NCI-H345 treated with DMSO at 0.1 percent for 48 hours (cell line): ENCODE measurements around the gene FAM120A.

Source experiments
- DNase-seq: peaks from one replicate; lab custom pipeline; 2025; ENCODE audit not compliant: unreplicated experiment; lab: John Stamatoyannopoulos, UW

FAM120A gene

DNA sequence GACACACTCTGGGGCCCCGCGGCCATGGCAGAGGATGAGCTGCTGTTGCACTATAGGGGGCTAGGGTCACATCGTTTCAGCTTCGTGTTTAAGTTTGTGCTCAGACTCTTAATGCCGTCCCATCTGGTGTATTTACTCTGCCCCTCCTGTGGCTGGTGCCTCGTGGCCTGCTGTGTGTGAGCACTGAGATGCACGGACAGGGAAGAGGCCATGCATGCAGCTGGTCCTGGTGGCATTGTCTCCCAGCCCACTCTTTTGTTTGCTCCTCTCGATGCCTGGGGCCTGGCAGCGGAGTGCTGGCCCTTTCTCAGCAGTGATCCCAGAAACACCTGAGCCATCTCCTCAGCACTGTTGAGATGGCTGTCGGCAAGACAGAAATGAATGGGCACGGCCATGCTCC lies 94.9 kb downstream of the FAM120A start:
- peak; percentile 51 for DNase-seq

DNA sequence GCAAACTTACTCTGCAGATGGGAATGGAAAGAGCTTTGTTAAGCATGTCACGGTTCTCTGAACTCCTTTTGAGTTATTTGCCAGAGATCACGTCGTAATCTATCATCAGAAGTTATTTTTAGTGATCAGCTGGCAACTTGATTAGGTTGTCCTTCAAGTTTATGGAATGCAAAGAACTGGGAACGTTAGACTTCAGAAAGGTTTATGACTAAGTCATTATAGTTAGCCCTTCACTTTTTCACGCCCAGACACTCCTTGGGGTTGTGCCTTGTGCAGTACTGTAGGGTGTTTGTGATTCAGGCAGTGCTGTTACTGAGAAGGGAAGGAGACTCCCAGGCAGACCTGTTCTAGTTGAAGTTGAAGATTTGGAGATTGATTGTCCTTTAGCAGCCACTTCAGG lies 98.1 kb downstream of the FAM120A start:
- DNase-seq = no peak

DNA sequence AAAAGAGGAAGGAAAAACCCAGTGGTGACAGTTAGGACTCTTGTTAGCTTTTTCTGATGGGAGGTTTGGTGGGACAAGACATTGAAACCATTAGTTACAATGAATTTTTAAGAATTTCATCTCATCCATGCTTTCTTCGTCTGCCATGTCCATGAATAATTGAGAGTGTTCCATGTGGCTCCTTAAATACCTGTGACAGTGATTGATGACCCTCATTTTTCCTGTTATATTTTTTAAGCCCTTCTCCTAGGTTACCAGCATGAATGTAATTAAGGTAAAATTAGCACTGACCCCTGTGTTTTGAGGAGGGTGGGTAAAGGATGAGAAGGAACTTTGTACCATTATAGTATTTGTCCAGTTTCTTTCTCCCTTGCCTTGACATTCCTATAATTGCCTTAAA lies 101.4 kb downstream of the FAM120A start:
- DNase-seq = no peak

DNA sequence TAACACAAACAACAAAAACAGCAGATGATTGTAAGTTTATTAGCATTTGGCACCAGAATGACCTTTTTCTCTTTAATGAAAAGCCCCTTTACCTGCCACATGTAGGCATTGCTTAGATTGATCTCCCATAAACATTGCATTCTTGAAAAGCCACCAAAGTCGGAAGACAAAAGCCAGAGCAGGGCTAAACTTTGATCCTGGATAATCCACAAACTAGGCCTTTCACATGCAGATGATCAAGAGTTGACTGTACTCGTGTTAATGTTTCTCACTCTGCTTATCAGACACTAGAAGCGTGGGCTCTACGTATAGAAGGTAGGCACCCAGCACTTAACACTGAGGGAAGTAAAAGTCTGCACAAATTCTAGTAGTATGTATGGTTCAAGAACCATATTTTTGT lies 103.9 kb downstream of the FAM120A start:
- DNase-seq = no peak

DNA sequence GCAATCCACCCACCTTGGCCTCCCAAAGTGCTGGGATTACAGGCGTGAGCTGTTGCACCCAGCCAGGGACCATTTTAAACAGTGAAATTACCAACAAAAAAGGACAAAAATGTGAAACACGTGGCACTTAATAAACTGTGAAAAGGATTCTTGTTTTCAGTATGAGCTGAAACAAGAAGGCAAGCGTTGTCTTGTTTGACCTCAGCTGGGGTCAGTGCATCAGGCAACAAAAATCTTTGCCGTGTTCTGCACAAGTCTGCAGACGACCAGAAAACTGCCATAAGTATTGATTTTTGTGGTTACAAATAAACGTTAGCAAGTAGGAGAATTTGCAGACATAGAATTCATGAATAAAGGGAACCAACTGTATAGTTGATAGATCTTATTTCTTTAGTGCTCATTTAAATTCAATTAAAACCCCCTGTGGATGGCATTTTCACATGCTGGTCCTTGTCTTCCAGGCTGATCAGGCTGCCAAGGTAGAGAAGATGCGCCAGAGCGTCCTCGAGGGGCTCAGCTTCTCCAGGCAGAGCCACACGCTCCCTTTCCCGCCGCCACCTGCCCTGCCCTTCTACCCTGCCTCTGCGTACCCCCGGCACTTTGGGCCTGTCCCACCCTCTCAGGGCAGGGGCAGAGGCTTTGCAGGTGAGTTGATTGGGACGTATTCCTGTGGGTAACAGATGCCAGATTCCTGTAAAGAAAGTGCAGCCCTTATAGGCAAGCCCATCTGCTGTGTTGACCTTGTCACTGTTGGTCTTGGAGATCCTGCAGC lies 106.1 kb downstream of the FAM120A start:
- no peak for DNase-seq

DNA sequence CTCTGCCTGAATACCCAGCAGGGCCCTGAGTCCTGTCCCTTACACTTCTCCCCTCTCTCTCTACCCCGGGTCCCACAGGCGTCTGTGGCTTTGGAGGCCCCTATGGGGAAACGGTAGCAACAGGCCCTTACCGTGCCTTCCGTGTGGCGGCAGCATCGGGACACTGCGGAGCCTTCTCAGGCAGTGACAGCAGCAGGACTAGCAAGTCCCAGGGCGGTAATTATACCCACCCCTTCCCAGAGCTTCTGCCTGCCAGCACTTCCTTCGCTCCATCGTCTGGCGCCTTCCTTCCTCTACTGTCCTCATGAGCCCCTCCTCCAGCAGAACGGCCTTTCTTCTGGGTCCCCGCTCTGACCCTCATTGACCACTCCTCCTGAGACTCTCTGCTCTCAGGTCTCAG lies 107.0 kb downstream of the FAM120A start:
- no peak for DNase-seq

DNA sequence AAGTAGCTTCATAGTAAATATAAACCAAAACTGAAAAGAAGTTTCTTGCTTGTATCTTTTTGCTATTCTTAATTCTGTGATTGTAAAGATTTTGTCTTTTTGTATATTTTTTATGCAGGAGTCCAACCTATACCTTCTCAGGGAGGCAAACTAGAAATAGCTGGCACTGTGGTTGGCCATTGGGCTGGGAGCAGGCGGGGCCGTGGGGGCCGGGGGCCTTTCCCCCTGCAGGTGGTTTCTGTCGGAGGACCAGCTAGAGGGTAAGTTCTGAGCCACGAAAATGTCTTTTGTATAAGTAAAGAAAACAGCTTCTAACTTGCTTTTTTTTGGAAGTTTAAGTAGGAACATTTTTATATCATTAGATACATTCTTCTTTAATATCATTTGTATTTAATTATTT lies 109.5 kb downstream of the FAM120A start:
- no peak for DNase-seq

DNA sequence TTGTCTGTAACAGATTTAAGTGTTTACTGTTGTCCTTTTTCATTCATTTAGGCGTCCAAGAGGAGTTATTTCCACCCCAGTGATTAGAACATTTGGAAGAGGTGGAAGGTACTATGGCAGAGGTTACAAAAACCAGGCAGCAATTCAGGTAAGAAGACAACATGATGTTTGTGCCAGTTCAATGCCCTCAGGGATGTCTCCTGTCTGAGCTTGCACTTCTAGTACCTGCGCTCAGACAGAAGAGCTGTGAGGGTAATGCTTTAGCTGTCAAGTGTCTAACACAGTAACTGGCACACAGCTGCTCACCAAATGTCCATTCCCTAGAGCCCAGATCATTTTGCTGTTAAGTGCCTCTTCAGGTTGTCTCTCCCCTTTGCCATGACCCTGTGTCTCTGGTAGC lies 110.7 kb downstream of the FAM120A start:
- no peak for DNase-seq

DNA sequence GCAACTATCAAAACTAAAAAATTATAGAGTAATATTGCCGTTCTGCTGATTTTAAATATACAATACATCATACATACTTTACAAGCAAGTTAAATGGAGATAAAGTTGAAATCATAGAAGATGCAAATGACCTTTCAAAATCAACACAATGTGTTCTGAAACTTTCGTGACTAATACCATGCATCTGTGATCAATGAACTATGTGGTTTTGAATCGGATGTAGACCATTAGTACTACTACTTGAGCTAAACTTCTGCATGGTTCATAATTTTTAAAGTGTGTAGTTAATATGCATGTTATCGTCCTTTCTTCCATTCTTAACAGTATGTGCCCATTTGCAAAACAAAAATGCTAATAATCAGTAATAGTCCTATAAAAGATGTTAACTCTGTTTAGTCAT lies 113.6 kb downstream of the FAM120A start:
- no peak for DNase-seq

DNA sequence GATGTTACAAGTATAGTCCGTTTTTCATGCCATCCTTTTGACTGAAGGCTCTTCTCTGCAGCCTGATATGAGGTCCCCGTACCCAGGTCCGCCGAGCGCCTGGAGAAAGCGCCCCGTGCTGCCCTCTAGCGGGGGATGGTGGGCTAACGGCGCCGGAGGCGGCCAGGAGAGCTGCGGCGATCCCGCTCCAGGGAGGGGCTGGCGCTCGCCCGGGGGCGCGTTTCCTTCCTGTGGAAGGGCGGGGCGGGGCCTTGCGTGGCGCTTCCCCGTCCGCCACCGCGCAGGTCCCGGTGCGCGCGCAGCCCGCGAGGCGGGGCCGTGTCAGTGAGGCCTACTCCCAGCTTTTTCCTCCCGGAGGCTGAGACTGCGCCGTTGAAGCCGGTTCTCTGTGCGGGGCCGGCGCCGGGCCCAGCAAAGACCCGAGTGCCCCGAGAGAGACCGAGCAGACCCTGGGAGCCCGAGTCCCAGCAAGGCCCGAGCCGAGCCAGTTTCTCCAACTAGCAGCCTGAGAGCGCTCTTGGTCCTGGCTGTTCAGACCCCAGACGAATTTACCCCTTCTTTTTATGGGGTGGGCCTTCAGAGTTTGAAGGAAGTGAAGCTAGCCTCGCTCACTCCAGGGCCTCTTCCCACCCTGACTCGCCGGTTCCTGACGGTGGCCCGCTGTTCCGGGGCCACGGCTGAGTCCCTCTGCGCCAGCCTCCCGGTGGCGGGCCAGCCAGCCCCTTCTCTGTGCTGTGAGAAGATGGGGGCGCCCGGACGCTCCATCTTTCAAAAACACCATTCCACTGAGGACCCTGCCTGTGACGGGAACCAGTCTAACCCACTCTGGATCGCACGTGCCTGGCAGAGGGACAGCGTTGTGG lies 115.2 kb downstream of the FAM120A start:
- peak; percentile 82 for DNase-seq

DNA sequence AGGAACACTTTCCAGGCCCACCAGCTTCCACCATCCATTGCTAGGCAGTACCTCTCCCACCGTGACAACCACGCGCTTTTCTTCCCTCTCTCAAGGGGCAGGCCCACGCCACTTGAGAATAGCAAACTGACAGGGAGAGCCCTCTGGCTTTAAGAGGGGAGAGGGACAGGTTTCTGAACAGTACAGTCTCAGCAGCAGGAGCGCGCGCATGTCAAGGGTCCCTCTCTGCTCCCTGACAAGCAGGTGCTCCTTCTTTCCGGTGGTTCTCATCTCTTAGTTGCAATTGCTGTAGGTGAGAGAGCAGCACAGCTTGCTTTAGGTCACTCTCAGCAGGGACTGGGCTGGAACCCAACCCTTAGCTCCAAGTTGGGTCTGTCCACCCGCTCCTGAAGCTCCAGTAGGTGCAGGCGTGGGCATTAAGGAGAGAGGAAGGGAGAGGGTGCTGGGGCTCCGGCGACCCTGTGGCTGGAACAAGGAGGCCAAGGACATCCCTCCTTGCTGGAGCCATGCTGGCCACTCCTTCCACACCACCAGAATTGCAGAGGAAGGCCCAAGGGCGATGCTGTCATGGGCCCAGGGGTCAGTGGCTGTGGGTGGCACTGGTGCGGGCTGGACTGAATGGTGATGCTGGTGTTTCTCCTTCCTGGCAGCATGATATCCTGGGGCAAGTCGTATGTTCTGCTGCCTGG lies 115.9 kb downstream of the FAM120A start:
- no peak for DNase-seq

DNA sequence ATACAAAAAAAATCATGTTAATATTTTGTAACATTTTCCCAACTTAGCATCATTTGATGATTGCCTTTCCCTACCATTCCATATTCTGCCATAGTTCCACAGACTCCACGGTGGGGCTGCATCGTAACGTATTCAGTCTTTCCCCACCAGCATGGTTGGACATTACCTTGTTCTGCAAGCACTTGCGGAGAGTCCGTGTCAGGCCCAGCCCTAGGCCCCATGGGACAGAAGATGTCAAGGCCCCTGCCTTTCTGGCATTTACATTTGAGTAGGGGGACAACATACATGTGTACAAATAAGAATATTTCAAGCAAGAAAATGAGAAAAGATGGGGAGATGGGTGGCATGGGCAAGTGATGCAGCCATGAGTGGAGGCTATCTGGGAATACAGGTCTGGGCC lies 116.7 kb downstream of the FAM120A start:
- no peak for DNase-seq

DNA sequence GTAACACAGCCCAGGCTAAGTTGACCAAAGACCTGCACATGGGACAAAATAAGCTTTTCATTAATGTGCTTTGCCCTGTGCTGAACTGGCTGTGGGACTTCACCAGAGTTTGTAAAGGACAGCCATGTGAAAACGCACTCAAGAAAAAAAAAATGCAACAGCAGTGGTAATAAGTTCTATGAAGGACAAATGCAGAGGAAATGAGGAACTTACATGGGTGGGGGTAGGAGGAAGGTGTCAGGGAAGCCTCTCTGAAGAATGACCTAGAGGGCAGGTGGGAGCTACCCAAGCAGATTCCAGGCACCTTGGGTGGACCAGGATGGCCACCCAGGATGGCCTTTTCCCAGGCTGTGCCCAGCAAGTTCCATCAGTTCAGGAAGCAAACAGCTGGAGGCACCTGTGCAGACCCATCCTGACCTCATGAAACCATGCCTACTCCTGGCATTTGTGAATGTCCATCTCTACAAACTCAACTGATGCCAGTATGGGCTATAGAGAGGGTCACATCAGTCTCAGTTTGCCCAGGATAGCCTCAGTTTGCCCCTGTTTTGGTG lies 118.2 kb downstream of the FAM120A start:
- DNase-seq = no peak

DNA sequence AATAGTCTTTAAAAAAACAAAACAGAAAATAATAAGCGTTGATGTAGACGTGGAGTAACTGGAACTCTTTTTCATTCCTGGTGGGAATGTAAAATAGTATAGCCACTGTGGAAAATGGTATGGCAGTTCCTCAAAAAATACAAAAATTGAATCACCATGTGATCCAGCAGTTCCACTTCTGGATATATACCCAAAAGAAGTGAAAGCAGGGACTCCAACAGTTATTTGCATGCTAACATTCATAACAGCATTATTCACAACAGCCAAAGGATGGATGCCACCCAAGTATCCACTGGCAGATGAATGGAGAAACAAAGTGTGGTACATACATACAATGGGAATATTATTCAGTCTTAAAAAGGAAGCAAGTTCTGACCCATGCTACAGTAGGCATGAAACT lies 120.7 kb downstream of the FAM120A start:
- DNase-seq = no peak

DNA sequence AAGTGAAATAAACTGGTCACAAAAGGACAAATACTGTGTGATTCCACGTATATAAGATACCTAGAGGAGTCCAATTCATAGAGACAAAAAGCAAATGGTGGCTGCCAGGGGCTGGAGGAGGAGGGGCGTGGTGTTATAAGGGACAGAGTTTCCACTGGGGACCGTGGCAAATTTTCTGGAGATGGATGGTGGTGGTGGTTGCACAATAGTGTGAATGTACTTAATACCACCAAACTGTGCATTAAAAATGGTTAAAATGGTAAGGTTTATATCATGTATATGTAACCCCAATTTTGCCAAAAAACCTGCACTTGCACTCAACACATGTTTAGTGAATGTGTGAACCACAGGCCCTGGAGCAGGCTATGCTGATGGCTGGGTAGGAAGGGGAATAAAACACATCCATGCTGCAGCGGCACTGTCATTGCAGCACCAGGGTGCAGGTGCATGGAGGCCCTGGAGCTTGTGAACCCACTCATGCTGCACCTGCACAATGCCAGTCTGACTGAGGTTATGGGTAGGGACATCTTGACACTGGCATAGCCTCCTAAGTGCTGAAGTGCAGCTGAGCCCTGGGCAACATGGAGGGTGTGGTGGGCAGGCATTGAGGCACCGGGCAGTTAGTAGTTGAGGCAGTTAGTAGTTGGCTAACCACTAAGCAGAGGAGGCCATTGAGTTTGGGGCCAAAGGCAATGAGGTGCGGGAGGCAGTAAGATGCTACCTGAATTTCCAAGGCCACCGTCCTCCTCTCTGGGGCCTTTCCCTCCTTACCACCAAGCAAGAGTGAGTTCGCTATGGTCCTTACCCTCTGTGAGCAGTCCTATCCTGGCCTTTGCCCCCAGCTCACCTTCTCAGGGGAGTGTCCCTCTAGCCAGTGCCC lies 121.4 kb downstream of the FAM120A start:
- no peak for DNase-seq

DNA sequence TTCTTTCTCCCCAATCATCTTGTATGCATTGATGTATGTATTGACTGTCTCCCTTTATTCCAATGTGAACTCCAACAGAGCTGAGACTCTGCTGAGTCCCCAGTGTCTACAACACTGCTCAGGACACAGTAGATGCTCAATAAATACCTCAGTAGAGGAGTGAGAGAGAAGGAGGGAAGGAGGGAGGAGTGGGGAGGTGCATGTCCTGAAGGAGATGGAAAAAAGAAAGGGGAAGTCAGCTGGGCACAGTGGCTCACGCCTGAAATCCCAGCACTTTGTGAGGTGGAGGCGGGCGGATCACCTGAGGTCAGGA lies 122.0 kb downstream of the FAM120A start:
- DNase-seq = no peak

DNA sequence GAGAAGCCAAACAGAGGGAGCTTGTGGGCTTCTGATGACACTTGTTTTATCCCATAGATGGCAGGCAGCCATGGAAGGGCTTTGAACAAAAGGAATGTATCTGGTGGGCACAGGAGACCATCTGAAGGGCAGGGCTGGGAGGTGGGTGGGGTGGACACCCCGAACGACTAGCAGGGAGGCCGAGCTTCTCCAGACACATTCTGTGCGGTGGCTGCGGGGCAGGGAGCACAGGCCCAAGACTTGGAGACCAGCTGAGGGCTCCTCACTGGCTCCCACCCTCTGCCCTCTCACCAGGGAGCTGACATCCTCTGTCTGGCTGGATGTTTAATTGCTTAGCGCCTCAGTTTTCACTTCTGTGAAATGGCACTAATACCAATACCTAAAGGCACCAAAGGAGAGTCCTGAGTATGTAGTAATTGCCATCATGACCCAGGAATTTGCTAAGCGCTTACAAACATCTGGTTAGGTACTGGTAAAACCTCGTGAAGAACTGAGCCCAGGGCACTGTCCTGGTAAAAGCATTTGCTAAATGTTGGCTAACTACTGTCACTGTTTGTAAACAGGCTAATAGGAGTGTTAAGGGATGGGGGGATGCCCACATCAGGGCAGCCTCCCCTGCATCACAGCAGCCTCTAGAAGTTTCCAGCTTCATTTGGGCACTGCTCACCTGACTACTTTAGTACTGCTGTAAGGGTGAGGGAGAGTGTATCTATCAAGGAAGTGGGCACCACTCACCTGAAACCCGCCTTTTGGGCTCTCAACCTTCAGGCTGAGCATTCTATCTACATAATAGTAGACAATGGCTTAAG lies 122.8 kb downstream of the FAM120A start:
- no peak for DNase-seq

DNA sequence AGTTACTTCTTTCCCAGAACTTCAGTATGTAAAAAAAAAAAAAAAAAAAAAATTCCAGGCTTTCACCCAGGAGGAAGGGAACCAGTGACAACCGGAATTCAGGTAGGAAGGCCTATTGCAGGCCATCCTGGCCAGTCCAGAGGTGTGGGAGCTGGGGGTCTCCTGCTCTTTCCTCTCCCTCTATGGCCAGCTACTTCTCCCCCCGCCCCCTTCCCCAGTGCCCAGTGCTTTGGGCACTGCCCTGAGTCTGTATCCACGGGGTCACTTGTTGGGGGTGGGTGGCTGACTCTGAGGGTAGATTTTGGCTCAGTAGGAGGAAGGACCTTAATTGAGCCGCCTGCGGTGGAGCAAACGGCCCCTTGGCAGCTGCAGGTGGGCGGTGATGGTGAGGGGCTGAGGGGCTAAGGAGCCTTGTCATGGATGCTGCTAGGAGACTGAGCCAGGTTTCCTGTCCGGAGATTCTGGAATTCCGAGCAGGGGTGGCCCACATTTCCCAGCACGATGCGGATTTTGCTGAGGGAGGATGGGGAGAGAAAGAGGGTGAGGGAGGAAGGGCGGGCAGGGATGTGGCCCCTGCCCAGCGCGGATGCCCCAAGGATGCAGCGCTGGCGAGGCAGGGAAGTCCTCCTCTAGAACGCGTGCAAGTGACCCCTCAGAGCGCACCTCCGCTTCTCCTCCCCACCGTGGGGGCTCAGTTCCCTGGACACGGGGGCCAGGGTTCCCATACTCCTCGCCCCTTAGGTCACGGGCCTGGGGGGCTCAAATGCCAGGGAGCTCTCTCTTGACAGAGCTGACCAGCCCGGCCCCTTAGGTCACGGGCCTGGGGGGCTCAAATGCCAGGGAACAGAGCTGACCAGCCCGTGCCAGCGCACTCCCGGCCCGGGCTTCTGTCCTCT lies 123.7 kb downstream of the FAM120A start:
- no peak for DNase-seq

DNA sequence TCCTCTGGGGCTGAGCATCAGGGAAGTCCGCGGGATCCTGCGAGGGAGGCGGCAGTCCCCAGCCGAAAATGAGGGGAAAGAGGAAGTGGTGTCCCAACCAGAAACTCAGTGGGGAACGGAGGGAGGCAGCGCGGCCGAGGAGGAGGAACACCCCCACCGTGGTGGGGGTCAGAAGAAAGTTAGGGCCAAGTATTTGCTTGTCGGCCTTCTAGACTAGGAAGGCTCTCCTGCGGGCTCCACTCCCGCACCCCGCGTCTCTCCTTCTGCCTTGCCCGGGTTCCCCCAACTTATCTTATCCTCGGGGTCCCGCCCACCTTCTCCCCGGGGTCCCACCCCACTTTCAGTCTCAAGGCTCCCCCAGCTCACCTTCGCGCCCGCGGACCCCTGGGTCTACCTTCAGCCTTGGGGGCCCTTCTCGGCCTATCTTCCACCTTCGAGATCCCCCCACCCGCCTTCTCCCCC lies 124.3 kb downstream of the FAM120A start:
- DNase-seq = no peak
